NB4 (cell line): ENCODE results near the gene SPSB1.
A peak's percentile ranks its signal among the peaks of the same experiment; 100 is the strongest.

Source experiments
- DNase-seq: peaks from one replicate; pipeline ENCODE4 v3.0.0; 2010; ENCODE audit warnings: low read depth
- H3K4me3 ChIP-seq: one replicate; pipeline ENCODE4 v1.5.1; 2011; ENCODE audit warnings: mild to moderate bottlenecking, low read depth, low read length, moderate library complexity
- CTCF ChIP-seq: IDR thresholded peaks from one replicate; pipeline ENCODE4 v1.5.1; 2012; ENCODE audit warnings: low read depth, low read length
- MYC ChIP-seq: IDR thresholded peaks from 2 replicates; pipeline ENCODE4 v1.6.1; 2011; ENCODE audit warnings: low read depth, low read length
- POLR2A ChIP-seq: IDR thresholded peaks from 2 replicates; pipeline ENCODE4 v1.6.1; 2011; ENCODE audit warnings: mild to moderate bottlenecking; ENCODE audit not compliant: insufficient read length; ENCODE audit errors: extremely low read depth
- TF ChIP-seq, protein P1 (sequence below): IDR thresholded peaks from 2 replicates; pipeline ENCODE4 v1.6.1; 2011; ENCODE audit warnings: low read depth, low read length

SPSB1 gene

DNA sequence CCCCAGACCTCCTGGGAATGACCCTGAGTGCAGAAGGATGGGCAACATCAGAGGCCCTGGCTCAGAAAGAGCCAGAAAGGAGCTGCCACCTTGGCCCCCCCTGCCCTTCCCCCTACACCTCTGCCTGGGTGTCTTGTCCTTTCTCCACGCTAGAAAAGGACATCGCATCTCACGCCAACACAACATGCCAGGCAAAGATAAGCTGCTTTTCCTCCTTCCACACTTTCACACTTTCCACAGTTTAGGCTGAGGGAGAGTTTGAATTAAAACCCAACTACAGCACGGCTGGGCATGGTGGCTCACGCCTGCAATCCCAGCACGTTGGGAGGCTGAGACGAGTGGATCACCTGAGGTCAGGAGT lies 109.5 kb downstream of the SPSB1 start:
- TF ChIP-seq, protein P1, sequence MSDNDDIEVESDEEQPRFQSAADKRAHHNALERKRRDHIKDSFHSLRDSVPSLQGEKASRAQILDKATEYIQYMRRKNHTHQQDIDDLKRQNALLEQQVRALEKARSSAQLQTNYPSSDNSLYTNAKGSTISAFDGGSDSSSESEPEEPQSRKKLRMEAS: no peak
- no peak for TF ChIP-seq MYC
- TF ChIP-seq POLR2A: no peak
- no peak for TF ChIP-seq CTCF

GRCh38 chr1:9402717-9403225 lies 110.1 kb downstream of the SPSB1 start:
- TF ChIP-seq, protein P1: no peak
- no peak for TF ChIP-seq CTCF
- TF ChIP-seq POLR2A: no peak
- no peak for TF ChIP-seq MYC

More for the DNA sequence above, 109.5 kb downstream of the SPSB1 start:
- H3K4me3 ChIP-seq: no peak overlapping the region
- no peak for DNase-seq

DNA sequence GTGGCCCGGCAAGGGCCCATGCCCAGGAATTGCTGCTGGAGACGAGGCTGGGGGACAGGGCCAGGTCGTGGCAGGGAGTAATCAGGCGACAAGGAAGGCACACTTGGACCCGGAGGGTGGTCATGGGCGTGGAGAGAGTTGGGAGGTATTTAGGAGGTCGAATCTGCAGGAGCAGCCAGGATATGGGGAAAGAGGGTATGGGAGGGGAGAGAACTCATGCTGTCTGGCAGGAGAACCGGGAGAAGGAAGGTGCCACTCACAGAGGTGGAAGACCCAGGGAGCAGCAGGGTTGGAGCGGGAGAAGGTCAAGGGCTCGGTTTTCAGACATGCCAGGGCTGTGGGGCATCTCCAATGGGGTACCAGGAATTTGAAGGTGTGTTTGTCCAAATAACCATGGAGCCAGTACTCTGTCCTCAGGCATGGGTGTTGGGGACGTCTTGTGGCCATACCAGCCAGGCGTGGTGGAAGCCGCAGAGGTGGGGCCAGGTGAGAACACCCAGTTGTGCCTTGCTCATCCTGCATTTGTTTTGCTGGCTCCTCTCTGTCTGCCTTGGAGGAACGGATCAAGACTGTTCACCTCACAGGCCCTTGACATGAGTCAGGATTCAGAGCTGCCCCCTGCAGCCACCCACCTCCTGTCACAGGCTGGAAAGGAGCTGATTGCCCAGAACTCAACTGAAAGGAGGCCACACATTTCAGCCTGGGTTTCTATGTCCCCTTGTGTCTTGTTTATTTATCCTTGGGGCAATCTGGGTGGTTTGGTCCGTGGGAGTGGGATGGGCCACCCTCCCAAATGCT lies 111.6 kb downstream of the SPSB1 start:
- DNase-seq: peak; percentile 31
- no peak overlapping the region for H3K4me3 ChIP-seq
- no peak for TF ChIP-seq POLR2A
- TF ChIP-seq, protein P1: no peak
- TF ChIP-seq CTCF: no peak
- no peak for TF ChIP-seq MYC

More at GRCh38 chr1:9402717-9403225, 110.1 kb downstream of the SPSB1 start:
- no peak for DNase-seq
- H3K4me3 ChIP-seq: no peak overlapping the region

DNA sequence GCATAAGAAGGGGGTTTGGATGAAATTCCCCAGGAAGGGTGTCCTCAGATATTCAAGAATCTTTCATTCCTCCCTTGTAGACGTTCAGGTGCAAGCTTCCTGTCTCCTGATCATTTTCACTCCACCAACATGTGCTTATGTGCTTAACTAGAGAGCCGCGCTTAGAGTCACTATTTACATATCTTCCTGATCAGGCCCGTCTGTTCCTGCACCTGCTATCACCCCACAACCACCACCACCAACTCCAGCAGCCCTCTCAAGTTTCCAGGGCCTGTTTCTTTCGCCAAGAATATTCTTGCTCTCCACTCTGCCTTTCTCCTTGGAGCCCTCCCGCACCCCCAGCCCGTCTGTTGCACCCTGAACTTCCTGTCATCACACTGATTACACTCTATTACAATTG lies 113.4 kb downstream of the SPSB1 start:
- TF ChIP-seq, protein P1: no peak
- no peak for TF ChIP-seq CTCF
- no peak for TF ChIP-seq POLR2A
- no peak for TF ChIP-seq MYC
- DNase-seq: no peak
- no peak overlapping the region for H3K4me3 ChIP-seq

- peak; percentile 96 for DNase-seq
- TF ChIP-seq POLR2A (no peak), MYC (0 out of 2 replicates have a peak, but pooled peaks have one; percentile 50)
- H3K4me3 ChIP-seq: no peak overlapping the region
Measured at GRCh38 chr1:9410737-9411297, 118.1 kb downstream of the SPSB1 start.

- DNase-seq: peak; percentile 61
- no peak overlapping the region for H3K4me3 ChIP-seq
- TF ChIP-seq POLR2A: no peak
- no peak for TF ChIP-seq CTCF
- TF ChIP-seq MYC: no peak
- TF ChIP-seq, protein P1: no peak
Measured at GRCh38 chr1:9413071-9413876, 120.6 kb downstream of the SPSB1 start.
